ENCODE results near the gene THUMPD1. TPM values are rescaled to one million over a fixed set of nuclear protein-coding genes. Genes with fewer than 3 reads are reported as not detected.
"Not testable (repeated sequence)": the region's sequence is repeated elsewhere in the genome, so short reads cannot be mapped to it uniquely, and the experiment has no call there.

THUMPD1 gene
- total RNA-seq, 1 donor from 2014 or later, result 47.7 TPM

DNA sequence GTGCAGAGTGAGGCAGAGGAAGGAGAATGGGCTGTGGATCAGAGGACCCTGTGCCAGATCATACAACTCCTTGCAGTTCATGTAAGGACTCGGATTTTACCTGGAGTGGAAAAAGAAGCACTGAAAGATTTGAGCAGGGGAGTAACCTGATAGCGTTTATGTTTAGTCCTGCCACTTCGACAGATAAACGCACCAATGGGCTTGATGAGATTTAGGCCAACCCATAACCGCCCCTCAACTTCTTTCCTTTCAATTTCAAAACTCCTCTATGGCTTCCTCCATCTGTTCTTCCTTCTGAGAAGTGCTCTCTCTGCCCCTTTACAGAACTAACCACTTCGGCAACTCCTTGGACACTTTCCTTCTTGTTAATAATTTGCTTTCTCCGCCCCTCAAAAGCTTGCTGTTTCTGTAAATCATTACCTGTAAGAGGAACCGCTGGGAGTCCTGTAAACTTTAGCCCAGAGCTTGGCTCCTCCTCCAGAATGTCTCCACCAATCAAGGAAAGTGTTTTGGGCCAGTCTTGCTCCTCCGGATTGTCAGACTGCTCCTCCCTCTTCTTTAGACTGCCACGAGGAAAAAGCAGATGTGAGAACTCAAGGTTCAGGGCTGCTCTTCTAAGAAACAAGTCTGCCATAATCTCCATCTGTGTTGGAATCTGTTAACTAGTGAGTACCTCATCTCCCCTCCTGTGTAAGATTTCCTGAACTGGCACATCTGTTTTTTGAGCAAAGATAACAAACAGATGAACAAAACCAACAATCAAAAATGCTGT lies 22.0 kb upstream of the THUMPD1 start, which contains the start of gene ACSM3:
ACSM3 (plus strand) TSS at position 554 of the 772 bp plus-strand sequence. CDS start 6,021 bp downstream, outside the sequence.
- H3K4me3 Mint-ChIP-seq (ENCODE audit: low read depth), result peak within 1 kb of the TSS; percentile 88
- H3K9me3 Mint-ChIP-seq, result peaks cover 8% of the 10 kb centered on the region
- intact Hi-C loops (cut with micrococcal nuclease), result loop anchor here (1.0 kb wide), 1 partner anchor 22 kb away; the partner anchor contains the start of gene THUMPD1
- peaks cover 4% of the 10 kb centered on the region for H3K27me3 Mint-ChIP-seq (ENCODE audit: low read depth)
- peak within 1 kb of the TSS; percentile 94 for H3K27ac Mint-ChIP-seq
- DNase-seq (ENCODE audit: low spot score), result peak; percentile 65
- peaks cover 20% of the 10 kb centered on the region for H3K4me1 Mint-ChIP-seq (ENCODE audit: low read depth)
- peaks cover 4% of the 10 kb centered on the region for H3K36me3 Mint-ChIP-seq (ENCODE audit: low read depth)

DNA sequence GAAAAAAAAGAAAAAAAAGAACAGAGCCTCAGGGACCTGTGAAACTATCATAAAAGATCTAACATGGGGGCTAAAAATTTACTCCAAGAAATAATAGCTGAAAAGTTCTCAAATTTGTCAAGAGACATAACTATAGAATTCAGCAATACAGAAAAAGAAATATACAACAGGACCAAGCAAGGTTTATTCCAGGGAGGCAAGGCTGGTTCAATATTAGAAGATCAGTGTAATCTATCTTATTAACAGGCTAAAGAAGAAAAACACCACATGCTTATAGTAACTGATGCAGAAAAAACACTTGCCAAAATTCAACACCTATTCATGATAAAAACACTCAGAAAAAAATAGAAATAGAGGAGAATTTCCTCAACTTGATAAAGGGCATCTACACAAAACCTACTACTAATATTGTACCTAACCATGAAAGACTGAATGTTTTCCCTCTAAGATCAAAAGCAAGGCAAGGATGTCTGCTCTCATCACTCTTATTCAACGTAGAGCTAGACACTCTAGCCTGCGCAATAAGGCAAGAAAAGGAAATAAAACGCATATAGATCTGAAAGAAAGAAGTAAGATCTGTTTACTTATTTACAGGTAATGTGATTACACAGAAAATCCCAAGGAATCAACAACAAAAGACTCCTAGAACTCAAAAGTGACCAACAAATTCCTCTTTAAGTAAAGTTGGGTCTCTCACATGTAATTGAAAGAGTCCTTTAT lies 20.9 kb upstream of the THUMPD1 start:
- peak overlapping the region; percentile 88 for H3K4me3 Mint-ChIP-seq (ENCODE audit: low read depth)
- peaks cover 4% of the 10 kb centered on the region for H3K27me3 Mint-ChIP-seq (ENCODE audit: low read depth)
- no peak for DNase-seq (ENCODE audit: low spot score)
- peaks cover 4% of the 10 kb centered on the region for H3K36me3 Mint-ChIP-seq (ENCODE audit: low read depth)
- intact Hi-C loops (cut with micrococcal nuclease), result loop anchor here (1.0 kb wide), 1 partner anchor 21 kb away; the partner anchor contains the start of gene THUMPD1
- peak overlapping the region; percentile 94 for H3K27ac Mint-ChIP-seq
- H3K4me1 Mint-ChIP-seq (ENCODE audit: low read depth), result peaks cover 20% of the 10 kb centered on the region
- peaks cover 8% of the 10 kb centered on the region for H3K9me3 Mint-ChIP-seq

GRCh38 chr16:20761175-20761574 lies 19.6 kb upstream of the THUMPD1 start:
- H3K4me1 Mint-ChIP-seq (ENCODE audit: low read depth), result peaks cover 20% of the 10 kb centered on the region
- H3K27me3 Mint-ChIP-seq (ENCODE audit: low read depth), result peaks cover 4% of the 10 kb centered on the region
- H3K27ac Mint-ChIP-seq, result no peak overlapping the region
- H3K36me3 Mint-ChIP-seq (ENCODE audit: low read depth), result peaks cover 4% of the 10 kb centered on the region
- no peak overlapping the region for H3K4me3 Mint-ChIP-seq (ENCODE audit: low read depth)
- DNase-seq (ENCODE audit: low spot score), result no peak
- intact Hi-C loops (cut with micrococcal nuclease), result no loop called here
- H3K9me3 Mint-ChIP-seq, result peaks cover 8% of the 10 kb centered on the region

DNA sequence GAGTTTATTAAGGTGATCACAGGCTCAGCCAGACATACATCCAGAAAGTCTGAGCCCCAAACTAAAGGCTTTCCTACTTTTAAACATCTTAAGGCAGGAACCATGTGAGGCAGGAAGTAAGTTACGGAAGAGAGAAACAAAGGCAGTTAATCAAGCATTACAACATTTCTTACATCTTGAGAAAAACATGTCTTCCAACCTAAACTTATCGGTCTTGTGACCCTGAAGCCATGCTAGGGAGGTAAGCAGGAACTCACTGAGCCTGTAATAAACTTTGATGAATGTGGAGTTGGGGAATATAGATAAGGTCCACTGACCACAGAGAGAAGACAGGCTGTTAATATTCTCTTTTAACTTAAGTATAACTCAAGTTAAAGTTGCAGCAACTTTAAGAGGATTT lies 18.7 kb upstream of the THUMPD1 start:
- Mint-ChIP-seq H3K27ac (no peak overlapping the region), H3K4me3 (ENCODE audit: low read depth) (no peak overlapping the region), H3K27me3 (ENCODE audit: low read depth) (peaks cover 4% of the 10 kb centered on the region), H3K36me3 (ENCODE audit: low read depth) (peaks cover 4% of the 10 kb centered on the region), H3K9me3 (peaks cover 8% of the 10 kb centered on the region), H3K4me1 (ENCODE audit: low read depth) (peaks cover 20% of the 10 kb centered on the region)
- no peak for DNase-seq (ENCODE audit: low spot score)
- intact Hi-C loops (cut with micrococcal nuclease), result no loop called here

DNA sequence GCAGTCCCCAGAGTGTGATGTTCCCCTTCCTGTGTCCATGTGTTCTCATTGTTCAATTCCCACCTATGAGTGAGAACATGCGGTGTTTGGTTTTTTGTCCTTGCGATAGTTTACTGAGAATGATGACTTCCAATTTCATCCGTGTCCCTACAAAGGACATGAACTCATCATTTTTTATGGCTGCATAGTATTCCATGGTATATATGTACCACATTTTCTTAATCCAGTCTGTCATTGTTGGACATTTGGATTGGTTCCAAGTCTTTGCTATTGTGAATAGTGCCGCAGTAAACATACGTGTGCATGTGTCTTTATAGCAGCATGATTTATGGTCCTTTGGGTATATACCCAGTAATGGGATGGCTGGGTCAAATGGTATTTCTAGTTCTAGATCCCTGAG lies 14.2 kb upstream of the THUMPD1 start:
- H3K4me1 Mint-ChIP-seq (ENCODE audit: low read depth); H3K36me3 Mint-ChIP-seq (ENCODE audit: low read depth); intact Hi-C loops (cut with micrococcal nuclease); H3K9me3 Mint-ChIP-seq; H3K27ac Mint-ChIP-seq; H3K4me3 Mint-ChIP-seq (ENCODE audit: low read depth); DNase-seq (ENCODE audit: low spot score): not testable (repeated sequence)
- H3K27me3 Mint-ChIP-seq (ENCODE audit: low read depth), result peaks cover 18% of the 10 kb centered on the region

- no peaks in the 10 kb centered on the region for H3K9me3 Mint-ChIP-seq
- DNase-seq (ENCODE audit: low spot score), result no peak
- peaks cover 18% of the 10 kb centered on the region for H3K27me3 Mint-ChIP-seq (ENCODE audit: low read depth)
- no peak overlapping the region for H3K27ac Mint-ChIP-seq
- no peaks in the 10 kb centered on the region for H3K4me1 Mint-ChIP-seq (ENCODE audit: low read depth)
- H3K36me3 Mint-ChIP-seq (ENCODE audit: low read depth), result no peaks in the 10 kb centered on the region
- no peak overlapping the region for H3K4me3 Mint-ChIP-seq (ENCODE audit: low read depth)
- intact Hi-C loops (cut with micrococcal nuclease), result no loop called here
These were observed 13.6 kb upstream of the THUMPD1 start for GRCh38 chr16:20755238-20755637.

GRCh38 chr16:20753727-20754126 lies 12.1 kb upstream of the THUMPD1 start:
- H3K9me3 Mint-ChIP-seq, result no peaks in the 10 kb centered on the region
- no peak overlapping the region for H3K27ac Mint-ChIP-seq
- no peaks in the 10 kb centered on the region for H3K4me1 Mint-ChIP-seq (ENCODE audit: low read depth)
- intact Hi-C loops (cut with micrococcal nuclease), result no loop called here
- no peaks in the 10 kb centered on the region for H3K36me3 Mint-ChIP-seq (ENCODE audit: low read depth)
- no peak overlapping the region for H3K4me3 Mint-ChIP-seq (ENCODE audit: low read depth)
- no peak for DNase-seq (ENCODE audit: low spot score)
- H3K27me3 Mint-ChIP-seq (ENCODE audit: low read depth), result peaks cover 14% of the 10 kb centered on the region

- Mint-ChIP-seq H3K9me3 (peaks cover 13% of the 10 kb centered on the region), H3K4me1 (ENCODE audit: low read depth) (no peaks in the 10 kb centered on the region), H3K4me3 (ENCODE audit: low read depth) (no peak overlapping the region), H3K27ac (no peak overlapping the region), H3K27me3 (ENCODE audit: low read depth) (peaks cover 14% of the 10 kb centered on the region), H3K36me3 (ENCODE audit: low read depth) (no peaks in the 10 kb centered on the region)
- intact Hi-C loops (cut with micrococcal nuclease), result no loop called here
- DNase-seq (ENCODE audit: low spot score), result no peak
These were observed 8.9 kb upstream of the THUMPD1 start for GRCh38 chr16:20750558-20750957.

DNA sequence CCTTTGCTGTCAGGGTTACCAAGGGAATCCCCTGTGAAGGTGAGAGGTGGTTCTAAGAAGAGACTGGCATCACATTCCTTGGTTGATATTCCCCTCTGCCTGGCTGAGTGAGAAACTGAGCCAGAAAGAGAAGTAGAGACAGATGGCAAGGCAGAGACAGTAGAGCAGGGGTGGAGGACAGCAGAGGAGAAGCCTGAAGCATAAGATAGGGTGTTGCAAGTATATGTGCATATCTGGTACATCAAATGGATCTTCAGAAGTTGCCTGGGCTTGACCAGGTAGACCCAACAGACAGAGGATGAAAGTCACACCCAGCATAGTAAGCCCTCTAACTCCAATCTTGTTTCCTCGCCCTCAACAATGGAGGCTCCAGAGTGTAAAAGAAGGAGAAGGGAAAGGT lies 7.9 kb upstream of the THUMPD1 start:
- intact Hi-C loops (cut with micrococcal nuclease), result no loop called here
- no peak for DNase-seq (ENCODE audit: low spot score)
- Mint-ChIP-seq H3K4me1 (ENCODE audit: low read depth) (no peaks in the 10 kb centered on the region), H3K27me3 (ENCODE audit: low read depth) (peaks cover 14% of the 10 kb centered on the region), H3K36me3 (ENCODE audit: low read depth) (no peaks in the 10 kb centered on the region), H3K27ac (no peak overlapping the region), H3K9me3 (peaks cover 13% of the 10 kb centered on the region), H3K4me3 (ENCODE audit: low read depth) (no peak overlapping the region)

GRCh38 chr16:20747030-20747816 lies 5.6 kb upstream of the THUMPD1 start:
- H3K9me3 Mint-ChIP-seq, result peaks cover 13% of the 10 kb centered on the region
- H3K36me3 Mint-ChIP-seq (ENCODE audit: low read depth), result no peaks in the 10 kb centered on the region
- intact Hi-C loops (cut with micrococcal nuclease), result no loop called here
- H3K4me1 Mint-ChIP-seq (ENCODE audit: low read depth), result no peaks in the 10 kb centered on the region
- peaks cover 2% of the 10 kb centered on the region for H3K27me3 Mint-ChIP-seq (ENCODE audit: low read depth)
- DNase-seq (ENCODE audit: low spot score), result no peak
- no peak overlapping the region for H3K4me3 Mint-ChIP-seq (ENCODE audit: low read depth)
- no peak overlapping the region for H3K27ac Mint-ChIP-seq

DNA sequence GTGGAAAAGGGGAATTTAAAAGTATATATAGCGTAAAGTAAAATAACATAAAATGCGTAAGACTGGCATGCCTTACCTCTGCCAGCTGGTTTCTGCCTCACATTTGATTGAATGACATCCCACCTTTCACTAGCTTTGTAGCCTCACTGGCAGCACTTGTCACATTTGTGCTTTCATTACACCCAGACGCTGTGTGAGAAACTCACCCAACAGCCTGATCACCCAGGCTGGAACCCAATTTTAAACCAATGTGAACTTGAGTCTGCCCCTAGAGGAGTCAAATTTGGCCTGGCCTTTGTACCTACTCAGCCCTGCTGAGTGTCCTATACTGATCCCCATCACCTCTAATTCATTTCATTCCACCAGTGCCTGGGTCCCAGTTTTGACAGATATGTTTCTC lies 4.8 kb upstream of the THUMPD1 start:
- Mint-ChIP-seq H3K36me3 (ENCODE audit: low read depth) (no peaks in the 10 kb centered on the region), H3K4me3 (ENCODE audit: low read depth) (no peak overlapping the region), H3K4me1 (ENCODE audit: low read depth) (peaks cover 2% of the 10 kb centered on the region), H3K27ac (no peak overlapping the region), H3K9me3 (peaks cover 13% of the 10 kb centered on the region), H3K27me3 (ENCODE audit: low read depth) (peaks cover under 1% of the 10 kb centered on the region)
- intact Hi-C loops (cut with micrococcal nuclease), result no loop called here
- no peak for DNase-seq (ENCODE audit: low spot score)

GRCh38 chr16:20744922-20745440 lies 3.4 kb upstream of the THUMPD1 start:
- intact Hi-C loops (cut with micrococcal nuclease), result no loop called here
- DNase-seq (ENCODE audit: low spot score), result no peak
- Mint-ChIP-seq H3K36me3 (ENCODE audit: low read depth) (peaks cover 5% of the 10 kb centered on the region), H3K4me1 (ENCODE audit: low read depth) (peaks cover 9% of the 10 kb centered on the region), H3K27ac (no peak overlapping the region), H3K9me3 (peaks cover 13% of the 10 kb centered on the region), H3K4me3 (ENCODE audit: low read depth) (no peak overlapping the region), H3K27me3 (ENCODE audit: low read depth) (no peaks in the 10 kb centered on the region)
